IMR-90 (cell line): ENCODE data around the gene STARD10. TPM values are rescaled to one million over a fixed set of nuclear protein-coding genes. Genes with fewer than 3 reads are reported as not detected.
A peak's percentile ranks its signal among the peaks of the same experiment; 100 is the strongest.

ENCODE experiments used
- ATAC-seq: fragments of 200-7000 bp; cut with Tn5 transposase; 2 replicates; pipeline ENCODE4 v1.9.1; 2020; ENCODE audit warnings: low read depth, mild to moderate bottlenecking, moderate library complexity
- BruUV-seq: library from RNA; stranded (reverse); fragments of 400-500 nt; replicated peaks from 2 replicates; lab custom pipeline; 2021; lab: Mats Ljungman, UMichigan
- CTCF ChIA-PET: fragments of 300-600 bp; formaldehyde crosslinking; extraction: SDS; loops from one replicate; lab custom pipeline; 2021; ENCODE audit warnings: antibody characterized with exemption; lab: Yijun Ruan, JAX
- POLR2A ChIA-PET: fragments of 300-600 bp; sonication (Branson Sonifier 250); formaldehyde crosslinking; loops from one replicate; lab custom pipeline; 2022; ENCODE audit warnings: antibody characterized with exemption; ENCODE audit not compliant: unreplicated experiment; lab: Charles Lee
- DNase-seq: peaks from one replicate; pipeline ENCODE4 v3.0.0; 2013
- H2AFZ ChIP-seq: replicated peaks from 2 replicates; pipeline ENCODE3; 2013; ENCODE audit warnings: low read length, mild to moderate bottlenecking; ENCODE audit not compliant: poor library complexity
- H2AK5ac ChIP-seq: 2 replicates; pipeline ENCODE4 v1.6.1; 2013; ENCODE audit warnings: low read depth, low read length, inconsistent platforms
- H2AK9ac ChIP-seq: replicated peaks from 2 replicates; pipeline ENCODE3; 2013; ENCODE audit warnings: mild to moderate bottlenecking, low read depth, low read length, moderate library complexity; ENCODE audit not compliant: poor library complexity
- H2BK120ac ChIP-seq: 2 replicates; pipeline ENCODE4 v1.6.1; 2013; ENCODE audit warnings: low read depth, low read length, inconsistent platforms
- H2BK15ac ChIP-seq: 3 replicates; pipeline ENCODE4 v1.6.1; 2013; ENCODE audit warnings: low read depth, low read length, inconsistent platforms
- H2BK20ac ChIP-seq: 2 replicates; pipeline ENCODE4 v1.6.1; 2013; ENCODE audit warnings: low read depth, mild to moderate bottlenecking, inconsistent platforms, low read length, moderate library complexity
- H2BK5ac ChIP-seq: 2 replicates; pipeline ENCODE4 v1.6.1; 2013; ENCODE audit warnings: mild to moderate bottlenecking, low read depth, low read length, inconsistent platforms; ENCODE audit not compliant: poor library complexity, severe bottlenecking
- H3K14ac ChIP-seq: replicated peaks from 2 replicates; pipeline ENCODE4 v1.6.1; 2013; ENCODE audit warnings: low read depth, low read length, inconsistent platforms
- H3K18ac ChIP-seq: 2 replicates; pipeline ENCODE4 v1.6.1; 2013; ENCODE audit warnings: low read depth, low read length, control low read depth
- H3K23ac ChIP-seq: 2 replicates; pipeline ENCODE4 v1.6.1; 2013; ENCODE audit warnings: low read depth, low read length, inconsistent platforms
- H3K27ac ChIP-seq: 2 replicates; pipeline ENCODE4 v1.5.1; 2013; ENCODE audit warnings: mild to moderate bottlenecking, control low read depth, low read length; ENCODE audit not compliant: insufficient read depth
- H3K27me3 ChIP-seq: 2 replicates; pipeline ENCODE4 v1.6.1; 2013; ENCODE audit warnings: low read length; ENCODE audit not compliant: control insufficient read depth, insufficient read depth
- H3K36me3 ChIP-seq: 2 replicates; pipeline ENCODE4 v1.6.1; 2013; ENCODE audit warnings: low read length, mixed read lengths; ENCODE audit not compliant: control insufficient read depth, insufficient read depth
- H3K4ac ChIP-seq: 2 replicates; pipeline ENCODE4 v1.6.1; 2013; ENCODE audit warnings: low read depth, low read length, inconsistent platforms
- H3K4me1 ChIP-seq: 2 replicates; pipeline ENCODE4 v1.6.1; 2013; ENCODE audit warnings: low read length, mixed read lengths; ENCODE audit not compliant: control insufficient read depth, insufficient read depth
- H3K4me2 ChIP-seq: 2 replicates; pipeline ENCODE4 v1.6.1; 2013; ENCODE audit warnings: low read depth, mild to moderate bottlenecking, control low read depth, low read length, moderate library complexity
- H3K4me3 ChIP-seq: 2 replicates; pipeline ENCODE4 v1.5.1; 2013; ENCODE audit warnings: low read depth, mild to moderate bottlenecking, control low read depth, low read length, moderate library complexity; ENCODE audit not compliant: insufficient read depth
- H3K56ac ChIP-seq: 2 replicates; pipeline ENCODE4 v1.6.1; 2013; ENCODE audit warnings: low read length, inconsistent platforms; ENCODE audit not compliant: insufficient read depth; ENCODE audit errors: extremely low read depth
- H3K79me1 ChIP-seq, 2 experiments: 2 replicates each; pipeline ENCODE4 v1.6.1; 2013; ENCODE audit warnings: low read length in 2 of 2, inconsistent platforms in 1 of 2, low read depth in 1 of 2
- H3K9ac ChIP-seq: 2 replicates; pipeline ENCODE4 v1.6.1; 2013; ENCODE audit warnings: low read depth, low read length, control low read depth
- H3K9me1 ChIP-seq: 2 replicates; pipeline ENCODE4 v1.6.1; 2013; ENCODE audit warnings: low read length, inconsistent platforms; ENCODE audit not compliant: insufficient read depth
- H3K9me3 ChIP-seq: 2 replicates; pipeline ENCODE4 v1.6.1; 2013; ENCODE audit warnings: low read length; ENCODE audit not compliant: control insufficient read depth, insufficient read depth
- H4K20me1 ChIP-seq: 2 replicates; pipeline ENCODE4 v1.6.1; 2013; ENCODE audit warnings: low read length, inconsistent platforms; ENCODE audit not compliant: insufficient read depth
- H4K5ac ChIP-seq: 2 replicates; pipeline ENCODE4 v1.6.1; 2013; ENCODE audit warnings: mild to moderate bottlenecking, low read depth, low read length, control low read depth
- H4K8ac ChIP-seq, 2 experiments: 2 replicates each; pipeline ENCODE4 v1.6.1; 2013; ENCODE audit warnings: low read depth in 2 of 2, low read length in 2 of 2, control low read depth in 1 of 2, inconsistent platforms in 1 of 2
- H4K91ac ChIP-seq: 2 replicates; pipeline ENCODE4 v1.6.1; 2013; ENCODE audit warnings: low read depth, low read length, inconsistent platforms; ENCODE audit not compliant: insufficient read depth
- BHLHE40 ChIP-seq: fragments of 150-350 bp; IDR thresholded peaks from 2 replicates; pipeline ENCODE4 v1.6.1; 2016; ENCODE audit warnings: mild to moderate bottlenecking, low read depth, low read length
- CEBPB ChIP-seq: IDR thresholded peaks from 2 replicates; pipeline ENCODE4 v1.6.1; 2012; ENCODE audit warnings: low read depth, low read length, improper control_type of control experiment
- CHD1 ChIP-seq: IDR thresholded peaks from 2 replicates; pipeline ENCODE4 v1.6.1; 2012; ENCODE audit warnings: low read depth, low read length, improper control_type of control experiment
- FOS ChIP-seq: fragments of 150-350 bp; IDR thresholded peaks from 2 replicates; pipeline ENCODE4 v1.6.1; 2016; ENCODE audit warnings: low read depth, low read length
- MAFK ChIP-seq: IDR thresholded peaks from 2 replicates; pipeline ENCODE4 v1.6.1; 2012; ENCODE audit warnings: low read depth, low read length, improper control_type of control experiment
- MXI1 ChIP-seq: IDR thresholded peaks from 2 replicates; pipeline ENCODE4 v1.6.1; 2012; ENCODE audit warnings: low read depth, mild to moderate bottlenecking, low read length, moderate library complexity, borderline replicate concordance
- NFE2L2 ChIP-seq: fragments of 150-350 bp; IDR thresholded peaks from 2 replicates; pipeline ENCODE4 v1.6.1; 2016; ENCODE audit warnings: low read depth, mild to moderate bottlenecking, low read length
- RAD21 ChIP-seq: IDR thresholded peaks from 2 replicates; pipeline ENCODE4 v1.6.1; 2012; ENCODE audit warnings: low read length, improper control_type of control experiment
- RFX5 ChIP-seq: IDR thresholded peaks from 2 replicates; pipeline ENCODE4 v1.8.0; 2012; ENCODE audit warnings: low read depth, mild to moderate bottlenecking, low read length, moderate library complexity
- SMC3 ChIP-seq: fragments of 150-350 bp; IDR thresholded peaks from 2 replicates; pipeline ENCODE4 v1.6.1; 2016; ENCODE audit warnings: low read depth, mild to moderate bottlenecking, antibody characterized with exemption, low read length, moderate library complexity
- WGBS, 2 experiments: methylation state at CpG; one replicate each; pipeline versions ENCODE4 v1.1.5 to v1.1.7; 2013; ENCODE audit warnings: missing lambda C conversion rate in 2 of 2; ENCODE audit not compliant: insufficient read length in 1 of 2; ENCODE audit errors: extremely low coverage in 2 of 2; 5-methylcytosine and 5-hydroxymethylcytosine counted together
- dilution Hi-C: fragments of 300-500 bp; cut with HindIII; formaldehyde crosslinking; loops from one replicate; pipeline ENCODE4 v1.14.3; 2018; ENCODE audit warnings: low sequenced_read_pairs; ENCODE audit not compliant: unreplicated experiment
- in situ Hi-C: fragments of 300-500 bp; cut with MboI; formaldehyde crosslinking; loops from 3 replicates; pipeline ENCODE4 v1.14.3; 2019; ENCODE audit warnings: low sequenced_read_pairs, inconsistent platforms, mixed read lengths
- intact Hi-C: fragments of 100-400 bp; cut with micrococcal nuclease; formaldehyde crosslinking; loops from 2 replicates; pipeline ENCODE4 v1.10.0; 2022
- polyA plus RNA-seq, 3 experiments: library from polyadenylated mRNA; depleted of rRNA; stranded (reverse); fragments of >200 nt; gene quantifications; 2 replicates each; pipeline ENCODE4 v1.2.3, GENCODE V29; 2012; ENCODE audit warnings: low replicate concordance in 1 of 3
- total RNA-seq: library from RNA; depleted of rRNA; stranded (reverse); fragments of >200 nt; gene quantifications from 2 replicates; pipeline ENCODE4 v1.2.3, GENCODE V29; 2012
- TF ChIP-seq, protein P1 (sequence below): fragments of 150-350 bp; IDR thresholded peaks from 2 replicates; pipeline ENCODE4 v1.6.1; 2017; ENCODE audit warnings: mild to moderate bottlenecking, antibody characterized with exemption, low read length, low read depth
- TF ChIP-seq, protein P2 (sequence below): conservative IDR thresholded peaks from 2 replicates; pipeline ENCODE4 v1.5.1; 2012; ENCODE audit warnings: mild to moderate bottlenecking, low read depth, low read length, improper control_type of control experiment

Gene STARD10
- total and polyA plus RNA-seq, 2 of the 4 experiments (the other 2 are of a cell fraction): 23.8 to 37.4 TPM

DNA sequence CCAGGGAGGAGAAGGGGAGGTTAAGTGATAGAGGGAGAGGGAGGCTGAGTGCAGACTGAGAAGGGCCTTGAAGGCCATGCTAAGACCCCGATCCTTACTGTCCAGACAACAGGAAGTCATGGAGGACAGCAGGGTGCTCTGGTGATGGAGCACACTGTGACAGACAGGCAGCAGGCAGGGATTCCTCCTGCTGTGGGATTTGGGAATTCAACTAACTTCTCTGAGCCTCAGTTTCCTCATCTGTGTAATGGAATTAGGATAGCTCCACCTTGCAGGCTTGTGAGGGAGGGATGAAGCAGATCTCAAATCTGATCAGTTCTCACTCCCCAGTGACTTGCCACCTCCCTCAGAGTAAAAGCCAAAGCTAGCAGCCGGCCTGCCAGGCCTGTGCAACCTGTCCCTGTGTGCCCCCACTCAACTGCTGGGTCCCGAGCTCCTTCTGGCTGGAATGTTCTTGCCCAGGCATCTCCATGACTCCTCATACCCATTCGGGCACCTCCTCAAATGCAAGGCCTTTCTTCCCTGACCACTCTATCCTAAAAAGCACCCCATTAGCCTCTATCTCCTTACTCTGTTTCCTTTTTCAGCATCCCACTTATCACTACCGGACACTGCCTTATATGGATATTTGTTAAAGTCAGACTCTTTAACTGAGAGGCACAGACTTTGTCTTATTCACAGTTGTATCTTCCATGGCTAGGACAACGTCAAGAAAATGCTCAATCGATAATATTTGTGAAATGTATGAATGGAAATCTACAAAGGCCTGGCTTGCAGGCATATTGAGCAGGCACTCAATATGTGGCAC is 51.1 kb downstream of the STARD10 start:
- Histone ChIP-seq H3K4ac (0 out of 2 replicates have a peak overlapping the region, but pooled peaks have one; percentile 3), H4K8ac (no peak overlapping the region), H3K36me3 (no peaks in the 10 kb centered on the region), H4K20me1 (peaks cover 32% of the 10 kb centered on the region), H4K91ac (no peak overlapping the region), H3K23ac (peak overlapping the region; percentile 42; the same call in 1 of the 2 replicates), H3K79me1 (peaks cover 41 to 77% of the 10 kb centered on the region in 2 experiments), H3K4me1 (peaks cover 20% of the 10 kb centered on the region), H3K27ac (no peak overlapping the region), H2BK120ac (no peak overlapping the region), H2BK5ac (no peak overlapping the region), H4K5ac (no peak overlapping the region), H2BK15ac (no peak overlapping the region), H2AFZ (no peak overlapping the region), H3K9me3 (no peaks in the 10 kb centered on the region), H3K9ac (no peak overlapping the region), H3K4me3 (no peak overlapping the region), H3K18ac (no peak overlapping the region), H3K56ac (no peak overlapping the region), H2BK20ac (no peak overlapping the region), H3K27me3 (no peaks in the 10 kb centered on the region), H2AK9ac (no peak overlapping the region), H3K14ac (0 out of 2 replicates have a peak overlapping the region, but pooled peaks have one; percentile 2), H3K4me2 (no peak overlapping the region), H3K9me1 (peaks cover 31% of the 10 kb centered on the region), H2AK5ac (peak overlapping the region; percentile 4; the same call in 1 of the 2 replicates)
- ATAC-seq: no peak
- no TSS peak for BruUV-seq
- 71% methylated on average over 2 of the region's 7 CpGs; no CpG with 5 or more reads in 1 of the 2 experiments for WGBS, 2 experiments
- intact Hi-C loops: no loop called here
- dilution Hi-C loops: no loop called here
- no peak for DNase-seq
- ChIA-PET CTCF (no interaction called here), POLR2A (no interaction called here)
- TF ChIP-seq FOS (no peak), CEBPB (no peak), NFE2L2 (no peak), MXI1 (no peak), RAD21 (no peak), SMC3 (no peak), MAFK (no peak), CHD1 (no peak), BHLHE40 (no peak), RFX5 (no peak)
- TF ChIP-seq, protein P1, sequence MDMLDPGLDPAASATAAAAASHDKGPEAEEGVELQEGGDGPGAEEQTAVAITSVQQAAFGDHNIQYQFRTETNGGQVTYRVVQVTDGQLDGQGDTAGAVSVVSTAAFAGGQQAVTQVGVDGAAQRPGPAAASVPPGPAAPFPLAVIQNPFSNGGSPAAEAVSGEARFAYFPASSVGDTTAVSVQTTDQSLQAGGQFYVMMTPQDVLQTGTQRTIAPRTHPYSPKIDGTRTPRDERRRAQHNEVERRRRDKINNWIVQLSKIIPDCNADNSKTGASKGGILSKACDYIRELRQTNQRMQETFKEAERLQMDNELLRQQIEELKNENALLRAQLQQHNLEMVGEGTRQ: no peak
- TF ChIP-seq, protein P2, sequence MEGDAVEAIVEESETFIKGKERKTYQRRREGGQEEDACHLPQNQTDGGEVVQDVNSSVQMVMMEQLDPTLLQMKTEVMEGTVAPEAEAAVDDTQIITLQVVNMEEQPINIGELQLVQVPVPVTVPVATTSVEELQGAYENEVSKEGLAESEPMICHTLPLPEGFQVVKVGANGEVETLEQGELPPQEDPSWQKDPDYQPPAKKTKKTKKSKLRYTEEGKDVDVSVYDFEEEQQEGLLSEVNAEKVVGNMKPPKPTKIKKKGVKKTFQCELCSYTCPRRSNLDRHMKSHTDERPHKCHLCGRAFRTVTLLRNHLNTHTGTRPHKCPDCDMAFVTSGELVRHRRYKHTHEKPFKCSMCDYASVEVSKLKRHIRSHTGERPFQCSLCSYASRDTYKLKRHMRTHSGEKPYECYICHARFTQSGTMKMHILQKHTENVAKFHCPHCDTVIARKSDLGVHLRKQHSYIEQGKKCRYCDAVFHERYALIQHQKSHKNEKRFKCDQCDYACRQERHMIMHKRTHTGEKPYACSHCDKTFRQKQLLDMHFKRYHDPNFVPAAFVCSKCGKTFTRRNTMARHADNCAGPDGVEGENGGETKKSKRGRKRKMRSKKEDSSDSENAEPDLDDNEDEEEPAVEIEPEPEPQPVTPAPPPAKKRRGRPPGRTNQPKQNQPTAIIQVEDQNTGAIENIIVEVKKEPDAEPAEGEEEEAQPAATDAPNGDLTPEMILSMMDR: no peak
- in situ Hi-C loops: no loop called here
